Activated T-cell treated with anti-CD3 and anti-CD28 coated beads for 4 hours (primary cell): Measurements from ENCODE around the gene PCBP3.
A peak's percentile ranks its signal among the peaks of the same experiment; 100 is the strongest.

Experiments used
- DNase-seq: peaks from one replicate; pipeline ENCODE4 v3.0.0-alpha.2; 2020

PCBP3 gene

DNA sequence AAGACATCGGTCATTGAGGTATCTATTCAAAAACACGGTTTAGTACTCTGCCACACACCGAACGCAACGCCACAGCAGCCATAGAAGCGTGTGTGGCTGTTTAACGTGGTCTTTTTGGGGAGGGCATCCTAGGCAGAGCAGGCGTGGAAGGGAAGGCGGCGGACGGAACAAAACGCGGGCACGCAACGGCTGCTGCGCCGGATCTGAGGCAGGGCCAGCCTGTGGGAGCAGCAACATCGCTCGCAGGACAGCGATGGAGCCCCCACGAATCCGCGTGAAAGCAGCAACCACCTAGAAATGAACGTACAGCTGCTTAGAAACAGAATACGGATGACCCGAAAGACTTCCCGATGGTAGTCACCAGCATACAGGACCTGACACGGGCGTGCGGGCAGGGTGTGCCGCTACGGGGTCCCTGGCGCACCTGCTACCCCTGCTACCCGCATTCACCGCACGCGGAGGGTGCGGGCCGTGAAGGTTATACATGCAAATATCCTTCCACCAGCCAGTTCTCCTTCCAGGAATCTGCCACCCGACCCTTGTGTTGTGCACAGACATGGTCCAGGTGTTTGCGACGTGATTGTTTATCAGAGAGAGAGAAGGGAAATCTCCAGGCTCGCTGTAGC is 223.6 kb downstream of the PCBP3 start:
- no peak for DNase-seq

DNA sequence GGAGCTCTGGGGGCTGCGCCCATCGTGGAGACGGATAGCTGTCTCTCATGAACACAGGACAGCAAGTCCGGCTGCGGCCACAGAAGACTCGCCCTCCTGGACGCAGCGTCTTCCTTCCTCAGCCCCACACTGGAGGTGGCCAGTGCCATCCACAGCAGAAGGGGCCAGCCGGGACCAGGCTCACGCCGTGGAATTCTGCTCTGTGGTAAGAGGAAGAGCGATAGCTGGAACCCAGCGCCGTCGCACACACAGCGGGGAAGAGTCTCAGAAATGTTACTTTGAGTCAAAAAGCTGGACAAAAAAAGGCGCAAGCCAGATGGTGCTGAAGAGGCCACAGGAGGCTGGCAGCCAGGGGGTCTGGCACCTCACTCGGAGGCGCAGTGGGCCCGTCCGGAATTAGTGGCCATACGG is 224.2 kb downstream of the PCBP3 start:
- DNase-seq: no peak

DNA sequence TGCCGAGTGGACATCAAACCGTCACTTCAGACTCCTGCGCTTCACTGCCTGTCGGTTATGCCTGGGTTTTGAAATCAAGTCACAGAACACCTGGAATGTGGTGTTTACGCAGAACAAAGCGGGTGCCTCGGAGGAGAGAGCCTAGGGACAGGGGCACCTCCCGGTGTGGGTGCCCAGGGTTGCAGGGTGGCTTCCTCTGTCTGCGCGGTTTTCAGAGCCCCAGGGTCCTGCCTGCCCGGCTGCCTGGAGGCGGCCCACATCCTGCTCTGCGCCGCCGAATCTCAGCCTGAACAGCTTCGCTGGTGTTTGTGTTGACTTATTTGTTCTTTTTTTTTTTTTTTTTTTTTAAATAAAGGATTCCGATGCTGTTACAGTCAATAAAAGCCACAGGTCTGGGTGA is 224.6 kb downstream of the PCBP3 start:
- no peak for DNase-seq

DNA sequence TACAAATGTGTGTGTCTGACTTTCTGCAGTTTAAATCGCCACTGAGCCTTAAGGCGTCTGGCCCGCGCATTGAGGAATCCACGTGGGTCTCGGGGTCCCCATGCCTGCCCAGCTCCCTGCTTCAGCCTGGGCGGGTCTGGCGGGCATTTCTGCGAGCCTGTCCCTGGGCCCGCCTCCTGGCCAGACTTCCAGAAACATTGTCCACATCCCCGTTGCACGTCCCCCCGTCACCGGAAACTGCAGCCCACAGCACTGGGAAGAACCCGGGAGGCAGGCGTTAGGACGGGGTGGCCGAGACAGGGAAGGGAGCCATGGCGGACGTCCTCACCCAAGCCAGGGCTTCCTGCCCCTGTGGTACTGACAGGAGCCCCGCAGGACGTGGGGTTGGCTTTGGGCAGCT is 225.0 kb downstream of the PCBP3 start:
- no peak for DNase-seq

DNA sequence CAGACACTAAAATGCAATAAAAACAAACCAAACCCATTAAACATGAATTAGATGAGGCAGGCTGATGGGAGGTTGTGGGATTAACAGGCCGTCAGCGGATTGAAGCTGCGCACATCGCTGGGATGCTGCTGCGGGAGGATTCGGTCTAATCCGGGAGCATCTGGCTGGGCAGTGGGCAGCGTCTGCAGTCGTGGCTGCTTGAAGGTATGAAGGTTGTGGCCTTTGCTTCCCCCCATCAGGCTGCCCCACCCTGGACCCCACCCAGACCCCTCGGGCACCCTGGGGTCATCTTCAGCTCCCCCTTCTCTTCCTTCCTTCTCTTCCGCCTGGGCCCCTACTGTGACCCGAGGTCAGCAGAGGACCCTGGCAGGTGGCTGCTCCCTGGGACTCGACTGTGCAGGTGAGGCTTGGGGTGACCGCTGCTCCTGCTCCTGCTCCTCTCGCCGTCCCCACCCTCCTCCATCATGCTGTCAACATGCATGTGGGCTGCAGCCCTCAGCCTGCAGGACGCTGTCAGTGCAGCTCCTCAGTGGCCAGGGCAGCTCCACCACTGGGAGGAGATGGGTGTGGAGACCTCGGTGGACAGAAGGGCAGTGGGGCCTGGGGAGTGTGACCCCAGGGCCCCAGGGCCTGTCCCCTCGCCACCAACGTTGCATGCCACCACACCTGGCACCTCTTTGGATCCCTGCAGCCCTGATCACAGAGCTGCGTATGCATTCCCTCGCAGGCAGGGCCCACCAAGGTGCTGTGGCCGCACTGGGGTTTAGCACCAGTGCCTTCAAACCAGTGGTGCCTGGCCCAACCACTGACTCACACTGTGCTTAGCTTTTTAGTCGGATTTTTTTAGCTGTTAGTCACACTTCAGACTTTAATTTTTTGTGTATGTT is 225.8 kb downstream of the PCBP3 start:
- no peak for DNase-seq

DNA sequence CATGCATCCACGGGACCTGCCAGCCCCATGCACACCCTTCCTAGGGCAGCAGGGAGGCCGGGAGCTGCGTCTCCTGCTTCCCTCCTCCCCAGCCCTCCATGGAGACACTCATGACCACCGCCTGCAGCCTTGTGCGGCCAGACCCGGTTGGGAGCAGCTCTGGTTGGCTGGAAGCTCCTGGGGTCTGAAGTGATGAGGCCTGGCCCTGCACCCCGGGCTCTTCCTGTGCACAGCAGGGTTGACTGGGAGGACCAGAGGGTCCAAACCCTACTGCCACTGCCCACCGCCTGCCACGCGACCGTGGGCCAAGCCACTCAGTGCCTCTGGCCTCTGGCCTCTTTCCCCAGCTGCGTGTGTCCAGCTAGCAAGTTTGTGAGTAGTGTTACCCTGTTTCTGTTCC is 226.9 kb downstream of the PCBP3 start:
- no peak for DNase-seq

DNA sequence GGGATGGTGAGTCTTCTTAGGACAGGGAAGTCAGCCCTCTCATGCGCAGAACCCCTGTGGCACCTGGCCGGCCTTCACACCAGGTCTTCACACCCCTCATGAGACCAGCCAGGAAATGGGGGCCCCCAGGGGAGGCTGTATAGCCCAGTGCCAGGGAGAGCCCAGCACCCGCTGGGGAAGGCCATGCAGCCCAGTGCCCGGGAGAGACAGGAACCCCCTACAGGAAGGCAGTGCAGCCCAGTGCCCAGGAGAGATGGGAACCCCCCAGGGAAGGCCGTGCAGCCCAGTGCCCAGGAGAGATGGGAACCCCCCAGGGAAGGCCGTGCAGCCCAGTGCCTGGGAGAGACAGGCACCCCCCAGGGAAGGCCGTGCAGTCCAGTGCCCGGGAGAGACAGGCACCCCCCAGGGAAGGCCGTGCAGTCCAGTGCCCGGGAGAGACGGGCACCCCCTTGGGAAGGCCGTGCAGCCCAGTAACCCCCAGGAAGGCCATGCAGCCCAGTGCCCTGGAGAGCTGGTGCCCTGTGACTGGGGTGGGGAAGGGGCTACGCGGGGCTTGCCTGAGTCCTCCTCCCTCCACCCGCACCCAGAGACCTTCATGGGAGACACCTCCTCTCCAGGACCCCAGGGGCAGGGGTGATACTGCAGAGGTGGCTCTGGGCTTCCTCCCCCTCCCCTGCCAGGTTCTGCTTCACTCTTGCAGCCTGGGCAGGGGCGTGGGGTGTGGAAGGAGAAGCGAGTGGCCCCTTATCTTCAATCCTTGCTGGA is 227.5 kb downstream of the PCBP3 start:
- no peak for DNase-seq

DNA sequence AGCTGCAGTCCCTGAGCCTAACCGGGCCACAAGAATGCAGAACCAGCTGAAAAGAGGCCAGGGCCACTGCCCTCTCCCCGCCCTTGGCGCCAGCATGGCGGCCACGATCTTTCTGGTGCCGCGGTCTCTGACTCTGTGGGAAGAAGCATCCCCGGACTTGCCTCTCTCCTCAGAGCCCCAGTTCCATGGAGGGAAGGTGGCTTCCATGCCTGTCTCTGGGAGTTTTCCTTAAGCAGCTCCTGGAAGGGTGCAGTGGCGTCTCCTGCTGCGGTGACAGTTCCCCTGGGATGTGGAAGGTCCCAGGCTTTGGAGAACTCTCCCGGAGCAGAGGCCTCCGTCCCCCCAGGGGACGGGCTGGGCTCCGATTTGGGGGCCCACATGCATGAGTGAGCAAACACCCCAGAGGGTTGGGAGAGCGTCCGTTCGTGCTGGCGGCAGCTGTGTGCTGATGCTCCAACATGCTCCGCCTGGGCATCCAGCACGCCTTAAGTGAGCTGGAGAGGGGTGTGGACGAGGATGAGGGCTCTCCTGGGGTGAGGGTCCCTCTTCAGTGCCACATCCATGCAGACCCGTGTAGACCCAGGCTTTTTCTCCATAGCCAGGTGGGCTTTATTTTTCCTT is 228.2 kb downstream of the PCBP3 start:
- no peak for DNase-seq

DNA sequence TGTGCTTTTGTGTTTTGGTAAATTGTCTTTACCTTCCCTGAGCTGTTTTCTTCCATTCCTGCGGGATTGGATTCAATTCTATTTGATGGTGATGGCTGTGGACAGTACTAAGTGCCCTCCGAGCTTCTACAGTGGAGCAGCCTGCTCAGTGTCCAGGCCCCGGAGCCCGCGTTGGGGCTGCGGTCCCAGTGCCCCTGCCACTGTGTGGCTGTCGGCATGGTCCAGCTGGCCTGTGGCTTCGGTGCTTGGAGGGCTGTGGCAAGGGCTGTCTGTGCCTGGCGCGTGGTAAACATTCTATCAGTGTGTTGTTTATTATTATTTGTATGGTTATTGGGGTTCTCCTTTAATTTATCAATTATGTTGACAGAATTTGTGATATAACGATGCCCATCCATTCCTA is 228.9 kb downstream of the PCBP3 start:
- no peak for DNase-seq

DNA sequence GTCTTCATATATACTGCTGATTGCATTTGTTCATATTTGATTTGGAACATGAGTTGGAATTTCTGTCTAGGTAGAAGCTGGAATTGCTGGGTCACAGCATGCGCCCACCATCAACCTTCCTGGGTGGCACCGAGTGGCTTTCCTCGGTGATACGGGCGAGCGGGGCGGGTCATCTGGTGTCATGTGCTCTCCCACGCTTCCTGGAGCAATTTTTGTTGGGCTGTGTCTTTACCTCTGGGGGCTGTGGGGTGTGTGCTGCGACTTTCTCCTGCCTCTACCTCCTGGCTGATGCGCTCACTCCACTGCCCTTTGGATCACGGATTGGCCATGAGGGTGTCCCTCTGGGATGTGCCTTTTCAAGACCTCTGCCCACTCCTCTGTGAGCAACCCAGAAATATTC is 229.4 kb downstream of the PCBP3 start:
- no peak for DNase-seq

DNA sequence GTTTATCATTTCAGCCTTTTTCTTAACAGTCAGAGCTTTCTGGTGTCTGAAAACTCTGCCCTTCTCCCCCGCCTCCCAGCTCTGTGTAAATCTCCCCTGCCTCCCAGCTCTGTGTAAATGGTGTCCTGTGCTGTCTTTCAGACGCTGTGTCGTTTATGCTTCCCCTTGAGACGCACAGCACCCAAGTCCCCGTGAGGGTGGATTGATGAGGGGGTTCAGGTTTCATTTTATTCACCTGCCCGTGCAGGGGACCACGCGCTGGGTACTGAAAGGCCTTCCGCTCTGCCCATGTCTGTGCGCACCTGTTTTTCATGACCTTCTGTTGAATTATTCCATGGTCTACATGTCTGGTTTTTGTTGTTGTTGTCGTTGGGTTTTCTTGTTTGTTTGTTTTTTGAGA is 229.9 kb downstream of the PCBP3 start:
- DNase-seq: no peak

DNA sequence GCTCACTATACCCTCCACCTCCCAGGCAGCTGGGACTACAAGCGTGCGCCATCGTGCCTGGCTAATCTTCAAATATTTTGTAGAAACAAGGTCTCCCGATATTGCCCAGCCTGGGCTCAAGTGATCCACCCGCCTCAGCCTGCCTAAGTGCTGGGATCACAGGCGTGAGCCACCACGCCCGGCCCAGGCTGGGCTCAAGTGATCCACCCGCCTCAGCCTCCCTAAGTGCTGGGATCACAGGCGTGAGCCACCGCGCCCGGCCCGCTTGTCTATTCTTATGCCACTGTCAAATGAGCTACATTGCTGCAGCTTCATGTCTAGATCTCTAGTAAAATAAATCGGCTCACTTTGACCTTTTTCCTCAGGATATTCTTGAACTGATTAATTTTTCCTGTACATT is 230.3 kb downstream of the PCBP3 start:
- DNase-seq: no peak

DNA sequence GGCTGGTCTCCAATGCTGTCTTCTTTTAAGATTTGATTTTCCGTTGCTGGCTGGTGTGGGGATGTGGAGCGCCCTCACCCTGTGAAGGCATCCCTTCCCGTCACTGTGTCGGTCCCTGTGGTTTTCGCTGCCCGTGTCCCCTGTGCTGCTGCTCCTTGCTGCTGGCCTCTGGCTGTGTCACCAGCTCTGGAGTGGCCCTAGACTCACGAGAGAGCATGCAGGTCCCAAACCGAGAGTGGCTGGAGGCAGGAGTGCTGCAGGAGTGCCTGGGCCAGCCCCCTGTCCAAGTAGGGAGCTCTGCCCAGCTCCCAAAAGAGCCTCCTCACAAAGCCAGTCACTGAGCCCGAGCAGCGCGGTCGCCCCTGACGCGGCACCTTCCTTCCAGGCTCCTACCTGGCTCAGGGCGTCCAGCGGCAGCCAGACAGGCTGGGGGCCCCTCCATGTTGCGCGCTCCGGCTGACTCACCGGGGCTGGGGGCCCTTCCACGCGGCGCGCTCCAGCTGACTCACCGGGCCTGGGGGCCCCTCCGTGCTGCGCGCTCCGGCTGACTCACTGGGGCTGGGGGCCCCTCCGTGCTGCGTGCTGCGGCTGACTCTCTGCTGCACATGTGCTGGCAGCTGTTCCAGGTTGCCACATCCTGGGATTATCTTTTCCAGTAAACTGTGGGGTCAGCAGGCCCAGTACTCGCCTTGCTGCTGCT is 231.3 kb downstream of the PCBP3 start:
- DNase-seq: no peak

DNA sequence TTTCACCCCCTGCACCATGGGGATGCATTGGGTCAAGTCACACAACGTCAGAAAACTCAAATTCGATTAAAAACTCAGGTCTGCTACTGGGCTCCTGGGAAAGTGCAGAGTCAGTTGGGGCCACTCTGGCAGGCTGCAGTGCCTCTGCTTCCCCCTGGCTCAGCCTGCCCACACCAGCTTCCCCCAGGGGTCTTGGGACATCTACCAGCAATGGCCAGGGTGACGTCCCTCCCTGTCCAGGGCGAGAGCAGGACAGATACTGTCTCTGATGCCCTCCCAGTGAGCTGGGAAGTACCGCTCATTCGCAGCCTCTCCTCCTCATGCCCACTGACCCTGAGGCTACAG is 231.9 kb downstream of the PCBP3 start:
- DNase-seq: no peak

DNA sequence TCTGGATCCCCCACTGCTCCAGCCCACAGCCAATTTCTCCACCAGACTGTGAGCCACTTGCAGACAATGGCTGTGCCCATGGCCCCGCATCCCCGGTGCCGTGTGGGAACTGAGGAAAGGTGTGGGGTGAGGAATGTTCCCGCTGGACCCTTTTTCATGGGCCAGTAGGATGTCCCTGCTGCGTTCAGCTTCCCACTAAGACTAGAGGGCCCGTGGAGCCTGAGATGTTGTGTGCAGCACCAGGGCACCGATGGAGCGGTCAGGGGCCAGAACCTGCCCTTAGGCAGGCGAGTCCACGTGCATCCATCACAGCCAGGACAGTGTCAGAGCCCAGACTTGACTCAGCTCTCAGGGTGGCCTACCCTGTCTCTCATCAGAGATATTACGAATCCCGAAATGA is 232.4 kb downstream of the PCBP3 start:
- DNase-seq: no peak

DNA sequence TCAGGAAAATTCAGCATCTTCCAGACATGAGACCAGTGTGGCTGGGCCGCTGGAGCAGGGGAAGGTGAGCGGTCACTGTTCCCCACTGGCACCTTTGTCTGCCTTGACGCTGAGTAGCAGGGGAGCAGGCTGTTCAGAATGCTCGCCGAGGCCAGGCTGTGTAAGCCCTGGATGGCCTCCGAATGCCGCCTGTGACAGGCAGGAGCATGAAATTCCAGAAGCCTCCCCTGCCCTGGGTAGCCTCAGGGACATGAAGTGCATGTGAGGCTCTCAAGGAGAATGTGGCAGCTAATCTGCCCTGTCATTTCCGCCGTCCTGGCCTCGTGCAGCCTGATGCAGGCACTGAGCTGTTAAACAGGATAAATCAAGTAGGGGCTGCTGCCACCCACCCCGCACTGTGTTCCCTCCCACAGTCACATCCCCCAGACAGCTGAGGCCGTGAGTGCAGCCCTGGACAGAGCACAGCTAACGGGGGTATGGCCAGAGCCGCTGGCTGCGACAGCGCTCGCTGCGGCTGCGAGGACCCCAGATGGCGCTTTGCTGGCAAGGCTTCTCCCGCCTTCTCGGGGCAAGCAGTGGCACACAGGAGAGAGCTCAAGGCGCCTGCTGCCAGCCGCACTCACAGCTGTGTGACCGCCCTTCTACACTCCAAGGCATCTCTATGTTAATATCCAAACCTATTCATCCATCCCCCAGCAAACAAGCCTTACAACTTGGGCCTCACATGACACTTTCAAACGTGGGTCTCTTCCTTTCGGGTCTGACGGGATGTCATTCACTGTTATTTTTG is 233.1 kb downstream of the PCBP3 start:
- no peak for DNase-seq

DNA sequence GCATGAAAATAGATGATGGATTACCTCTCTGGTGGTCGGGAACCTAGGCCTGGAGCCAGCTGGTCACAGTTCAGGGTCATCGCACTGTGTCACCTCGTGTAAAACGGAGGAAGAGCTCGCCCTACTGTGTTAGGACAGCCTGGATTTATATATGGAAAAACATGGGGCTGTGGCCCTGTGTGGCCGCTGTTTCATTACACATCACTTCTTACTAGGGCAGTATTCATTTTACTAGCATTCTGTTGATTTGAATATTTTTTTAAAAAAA is 233.6 kb downstream of the PCBP3 start:
- no peak for DNase-seq

DNA sequence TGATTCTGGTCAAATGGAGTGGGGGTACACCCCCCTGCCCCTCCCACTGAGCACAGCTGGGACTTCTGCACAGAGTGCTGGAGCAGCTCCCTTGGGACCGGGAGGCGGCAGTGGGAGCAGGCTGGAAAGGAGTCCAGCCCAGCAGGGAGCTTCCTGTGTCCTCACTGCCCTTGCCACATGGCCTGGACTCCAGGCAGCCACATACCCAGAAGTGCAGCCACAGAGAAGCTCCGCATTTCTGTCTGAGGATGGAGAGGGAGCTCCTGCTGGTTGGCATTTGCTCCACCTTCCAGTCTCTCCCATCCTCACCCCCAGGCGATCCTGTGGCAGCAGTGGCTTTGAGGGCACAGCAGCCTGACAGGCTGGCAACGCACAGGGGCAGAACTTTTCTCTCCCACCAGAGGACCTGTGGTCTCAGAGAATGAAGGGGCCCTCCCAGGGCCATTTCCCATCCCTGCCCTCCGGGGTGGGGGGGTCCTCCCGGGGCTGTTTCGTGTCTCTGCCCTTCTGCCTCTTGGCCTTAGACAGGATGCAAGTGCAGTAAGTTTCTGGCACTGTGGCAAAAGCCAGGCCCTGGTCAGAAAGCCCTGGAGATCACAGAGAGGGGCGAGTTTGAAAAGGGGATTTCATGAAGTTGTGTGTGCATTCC is 234.4 kb downstream of the PCBP3 start:
- DNase-seq: no peak

DNA sequence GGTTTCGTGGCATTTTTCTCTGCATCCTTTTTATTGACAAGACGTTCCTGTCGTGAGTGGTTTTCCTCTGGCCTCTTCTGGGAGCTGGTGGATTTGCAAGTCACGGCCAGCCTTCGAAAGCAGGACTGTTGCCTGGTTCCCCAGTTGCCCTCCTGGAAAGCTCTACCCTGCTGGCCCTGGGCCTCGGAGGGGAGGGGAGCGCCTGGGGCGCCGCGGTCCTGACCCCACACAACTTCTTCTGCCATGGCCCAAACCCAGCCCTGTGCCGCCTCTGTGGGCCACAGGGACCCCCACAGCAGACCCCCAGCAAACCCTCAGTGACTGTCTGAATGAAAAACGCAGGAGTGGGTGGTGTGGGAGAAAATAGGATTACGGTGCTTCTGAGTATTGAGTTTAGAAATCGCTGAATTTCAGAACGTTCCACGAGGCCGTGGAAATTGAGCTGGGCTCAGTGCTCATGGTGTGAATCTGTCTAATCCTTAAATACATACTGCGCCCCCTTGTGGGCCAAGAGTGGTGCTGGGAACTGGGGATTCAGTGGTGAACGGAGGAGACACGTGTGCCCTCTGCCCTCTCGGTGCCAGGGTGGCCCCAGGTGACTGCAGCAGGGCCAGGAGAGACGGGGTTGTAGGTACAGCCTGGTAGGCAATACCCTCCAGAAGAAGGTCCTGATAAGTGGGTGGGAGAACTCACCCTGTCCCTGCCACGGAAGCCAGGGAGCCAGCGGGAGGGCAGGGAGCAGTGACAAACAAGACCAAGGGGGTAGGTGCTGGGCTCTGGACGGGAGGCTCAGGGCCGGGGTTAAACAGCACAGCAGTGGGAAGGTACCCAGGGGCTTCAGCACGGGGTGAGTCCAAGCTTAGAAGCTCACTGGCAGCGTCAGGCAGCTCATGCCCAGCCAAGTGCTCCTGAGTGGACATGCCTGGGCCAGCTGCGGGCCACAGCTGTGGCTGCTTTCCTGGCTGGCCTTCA is 236.9 kb downstream of the PCBP3 start:
- DNase-seq: peak; percentile 61

DNA sequence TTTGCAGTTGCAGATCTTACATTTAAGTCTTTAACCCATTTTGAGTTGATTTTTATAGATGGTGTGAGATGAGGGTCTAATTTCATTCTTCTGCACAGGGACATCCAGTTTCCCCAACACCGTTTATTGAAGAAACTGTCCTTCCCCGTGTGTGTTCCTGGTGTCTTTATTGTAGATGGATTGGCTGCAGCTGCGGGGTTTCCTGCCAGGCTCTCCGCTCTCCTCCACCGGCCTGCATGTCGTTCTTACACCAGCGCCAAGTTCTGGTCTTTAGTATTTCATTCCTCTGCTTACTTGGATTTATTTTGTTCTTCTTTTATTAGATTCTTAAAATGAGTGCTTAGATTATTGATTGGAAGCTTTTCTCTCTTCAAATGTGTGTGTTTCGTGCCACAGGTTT is 239.1 kb downstream of the PCBP3 start:
- DNase-seq: no peak

DNA sequence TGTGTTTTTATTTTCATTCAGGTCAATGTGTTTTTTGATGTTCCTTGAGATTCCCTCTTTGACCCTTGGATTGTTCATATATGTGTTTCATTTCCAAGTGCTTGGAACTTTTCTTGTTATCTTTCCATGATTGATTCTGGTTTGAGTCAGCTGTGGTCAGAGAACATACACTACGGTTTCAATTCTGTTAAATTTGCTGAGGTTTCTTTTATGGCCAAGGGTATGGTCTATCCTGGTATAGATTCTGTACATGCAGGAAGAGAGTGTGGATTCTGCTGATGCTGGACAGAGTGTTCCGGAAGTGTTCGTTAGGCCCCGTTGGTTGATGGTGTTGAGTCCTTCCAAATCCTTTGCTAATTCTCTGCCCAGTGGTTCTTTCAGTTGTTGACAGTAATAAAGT is 239.6 kb downstream of the PCBP3 start:
- no peak for DNase-seq
